HG03175 (cell line): ENCODE data around the gene AFF1.

Source experiments
- ATAC-seq: cut with Tn5 transposase; IDR thresholded peaks from one replicate; pipeline ENCODE4 v1.9.1; 2021; ENCODE audit warnings: mild to moderate bottlenecking, moderate library complexity; ENCODE audit not compliant: unreplicated experiment

AFF1 gene

GRCh38 chr4:86950831-86951525 lies 16.2 kb downstream of the AFF1 start:
- no peak for ATAC-seq

DNA sequence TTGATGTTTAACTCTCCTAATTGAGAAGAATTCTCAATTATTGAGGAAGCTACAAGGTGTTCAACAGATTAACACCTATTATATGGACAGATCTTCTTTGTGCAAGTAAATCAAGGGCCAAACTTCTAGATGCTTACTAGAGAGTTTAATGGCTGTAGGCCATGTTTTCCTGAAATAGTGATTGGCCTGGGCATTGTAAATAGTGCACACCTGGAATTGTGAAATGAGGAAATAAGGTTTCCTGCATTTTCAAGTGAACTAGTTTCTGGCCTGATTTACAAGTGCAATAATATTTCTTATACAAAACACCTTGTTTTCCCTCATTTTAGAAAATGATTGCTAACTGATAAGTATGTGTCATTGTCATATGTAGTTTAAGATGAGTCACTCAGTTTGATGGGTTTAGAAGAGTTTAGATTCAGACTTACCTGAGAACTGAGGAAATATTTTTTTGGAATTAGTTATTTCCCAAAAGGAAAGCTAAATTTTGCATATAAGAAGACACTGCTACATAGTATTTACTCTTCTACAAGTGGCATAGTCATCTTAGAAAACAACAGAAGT lies 21.2 kb downstream of the AFF1 start:
- no peak for ATAC-seq

GRCh38 chr4:86957215-86957614 lies 22.4 kb downstream of the AFF1 start:
- ATAC-seq = peak; percentile 37

- ATAC-seq = no peak
Measured at GRCh38 chr4:86959588-86960500, 25.0 kb downstream of the AFF1 start.

DNA sequence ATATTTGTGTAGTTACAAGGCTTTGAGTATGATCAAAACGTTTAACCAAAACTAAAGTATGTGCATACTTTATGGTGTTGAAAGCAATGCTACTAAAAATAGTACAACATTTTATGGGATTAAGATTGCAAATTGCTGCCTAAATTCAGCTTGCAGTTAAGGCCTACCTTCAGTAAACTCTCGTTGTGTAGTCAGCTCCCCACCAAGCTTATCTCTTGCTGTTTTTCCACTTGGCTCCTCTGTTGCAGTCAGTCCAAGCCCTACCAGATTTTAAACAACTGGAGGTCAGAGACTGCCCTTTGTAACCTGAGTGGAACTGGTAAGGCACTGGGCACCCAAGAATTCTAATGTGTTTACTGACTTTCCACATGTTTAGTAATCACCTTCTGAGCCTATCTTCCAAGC lies 25.7 kb downstream of the AFF1 start:
- no peak for ATAC-seq

GRCh38 chr4:86961116-86961515 lies 26.3 kb downstream of the AFF1 start:
- peak; percentile 6 for ATAC-seq

DNA sequence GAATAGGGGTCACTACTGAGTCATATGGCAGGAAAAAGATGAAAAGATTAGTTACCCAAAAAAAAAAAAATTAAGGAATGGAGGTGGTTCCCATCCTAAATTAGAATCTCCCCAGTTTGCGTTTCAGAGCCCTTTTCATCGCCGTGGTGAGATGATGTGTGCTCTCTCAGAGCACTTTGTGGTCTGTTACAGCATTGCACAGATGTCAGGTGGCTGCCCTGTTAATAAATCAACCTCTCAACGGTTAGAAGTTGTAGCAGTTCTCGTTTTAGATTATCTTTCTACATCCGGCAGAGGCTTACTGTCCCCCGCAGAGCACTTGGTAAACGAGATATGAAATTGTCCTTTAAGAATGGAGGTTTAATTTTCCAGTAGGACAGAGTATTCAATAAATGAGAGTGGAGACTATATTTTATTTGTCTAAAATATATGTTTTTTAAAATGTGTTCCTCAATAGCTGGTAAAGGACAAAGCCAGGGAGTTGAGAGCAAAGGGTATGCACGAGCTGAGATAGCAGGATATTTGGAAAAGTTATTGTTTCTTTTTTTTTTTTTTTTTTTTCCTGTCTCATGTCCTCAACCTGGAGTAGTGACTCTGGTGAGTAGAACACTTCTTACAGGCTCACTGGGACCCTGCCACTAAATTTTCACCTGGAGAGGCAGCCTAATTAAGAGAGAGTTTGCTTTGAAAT lies 26.9 kb downstream of the AFF1 start:
- peak; percentile 92 for ATAC-seq

DNA sequence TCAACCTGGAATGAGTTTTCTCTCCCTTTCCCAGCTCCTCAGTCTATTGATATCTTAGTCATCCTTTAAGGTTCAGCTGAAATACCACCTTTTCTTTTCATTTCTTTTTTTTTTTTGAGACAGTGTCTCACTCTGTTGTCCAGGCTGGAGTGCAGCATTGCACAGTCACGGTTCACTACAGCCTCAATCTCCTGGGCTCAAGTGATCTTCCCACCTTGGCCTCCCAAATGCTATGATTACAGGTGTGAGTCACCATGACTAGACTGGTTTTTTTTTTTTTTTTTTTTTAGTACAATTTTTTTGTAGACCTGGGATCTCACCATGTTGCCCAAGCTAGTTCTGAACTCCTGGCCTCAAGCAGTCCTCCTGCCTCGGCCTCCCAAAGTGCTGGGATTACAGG lies 28.9 kb downstream of the AFF1 start:
- ATAC-seq = no peak

- peak; percentile 41 for ATAC-seq
Measured at GRCh38 chr4:86965019-86965976, 30.5 kb downstream of the AFF1 start.

DNA sequence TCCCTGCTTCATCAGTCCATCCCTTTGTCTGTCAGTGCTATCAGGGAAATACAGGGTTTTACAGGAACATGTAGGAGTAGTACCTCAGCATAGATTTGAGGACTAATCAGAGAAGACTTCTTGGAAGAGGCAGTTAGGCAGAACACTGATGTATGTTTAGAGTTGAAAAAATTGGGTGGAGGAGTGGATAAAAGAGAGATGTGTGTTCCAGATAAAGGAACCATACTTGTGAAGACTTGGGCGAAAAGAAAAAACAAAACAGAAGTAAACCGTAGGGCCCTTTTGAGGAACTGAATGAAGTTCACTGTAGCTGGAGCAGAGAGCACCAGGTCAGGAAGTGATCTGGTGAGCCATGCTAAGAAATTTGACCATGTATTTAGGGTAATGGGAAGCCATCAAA lies 32.3 kb downstream of the AFF1 start:
- no peak for ATAC-seq

GRCh38 chr4:86967798-86968197 lies 33.0 kb downstream of the AFF1 start:
- no peak for ATAC-seq

DNA sequence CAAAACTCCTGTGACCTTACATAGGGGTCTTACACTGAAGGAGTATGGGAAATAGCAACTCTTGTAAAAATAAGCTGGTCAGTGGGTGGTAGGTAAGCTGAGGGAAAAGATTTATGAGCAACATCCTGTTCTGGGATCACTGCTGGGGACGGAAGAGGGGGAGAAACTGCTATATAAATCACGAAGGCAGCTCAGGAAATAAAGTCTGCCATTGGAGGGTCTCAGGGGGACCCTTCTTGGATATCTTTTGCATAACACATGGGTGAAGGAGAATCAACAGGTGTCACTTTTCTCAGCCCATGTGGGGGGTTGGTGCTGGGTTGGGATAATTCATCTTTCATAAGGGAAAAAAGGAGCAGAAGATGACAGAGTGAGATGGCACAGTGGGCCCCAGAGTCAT lies 33.7 kb downstream of the AFF1 start:
- no peak for ATAC-seq

- no peak for ATAC-seq
Measured at GRCh38 chr4:86970447-86971354, 35.9 kb downstream of the AFF1 start.

GRCh38 chr4:86971355-86971683 lies 36.5 kb downstream of the AFF1 start:
- no peak for ATAC-seq

DNA sequence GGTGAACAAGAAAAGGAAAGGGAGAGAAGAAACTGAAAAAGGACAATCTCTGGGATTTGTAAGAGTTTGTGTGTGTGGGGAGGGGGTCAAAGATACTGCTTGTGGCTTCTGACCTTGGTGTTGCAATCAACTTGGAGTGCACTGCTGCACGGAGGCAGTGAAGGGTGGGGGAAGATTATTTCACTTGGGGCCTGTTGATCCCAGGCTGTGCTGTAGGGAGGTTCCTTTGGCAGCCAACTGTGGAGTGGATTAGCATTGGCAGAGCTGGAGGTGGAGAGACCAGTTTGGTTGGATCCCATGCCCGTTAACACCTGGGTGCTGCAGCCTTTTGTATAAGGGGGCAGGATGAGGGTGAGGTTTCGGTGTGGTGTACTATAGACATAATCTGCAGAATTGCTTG lies 38.2 kb downstream of the AFF1 start:
- ATAC-seq = no peak

DNA sequence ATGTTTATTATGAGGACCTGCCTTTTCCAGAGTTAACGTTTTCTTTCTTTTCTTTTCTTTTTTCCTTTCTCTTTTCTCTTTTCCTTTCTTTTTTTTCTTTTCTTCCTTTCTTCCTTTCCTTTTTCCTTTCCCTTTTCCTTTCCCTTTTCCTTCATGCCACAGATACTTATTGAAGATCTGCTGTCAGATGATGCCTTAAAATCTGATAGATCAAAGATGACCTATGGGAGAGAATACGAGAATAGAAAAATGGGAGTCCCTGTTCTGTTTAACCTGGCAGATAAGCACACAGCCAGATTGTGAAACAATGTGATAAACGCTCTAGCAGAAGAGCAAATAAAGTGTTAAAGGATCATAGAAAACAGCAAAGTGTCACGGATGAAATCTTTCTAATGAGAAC lies 38.9 kb downstream of the AFF1 start:
- no peak for ATAC-seq

- no peak for ATAC-seq
Measured at GRCh38 chr4:86974551-86974994, 39.8 kb downstream of the AFF1 start.

DNA sequence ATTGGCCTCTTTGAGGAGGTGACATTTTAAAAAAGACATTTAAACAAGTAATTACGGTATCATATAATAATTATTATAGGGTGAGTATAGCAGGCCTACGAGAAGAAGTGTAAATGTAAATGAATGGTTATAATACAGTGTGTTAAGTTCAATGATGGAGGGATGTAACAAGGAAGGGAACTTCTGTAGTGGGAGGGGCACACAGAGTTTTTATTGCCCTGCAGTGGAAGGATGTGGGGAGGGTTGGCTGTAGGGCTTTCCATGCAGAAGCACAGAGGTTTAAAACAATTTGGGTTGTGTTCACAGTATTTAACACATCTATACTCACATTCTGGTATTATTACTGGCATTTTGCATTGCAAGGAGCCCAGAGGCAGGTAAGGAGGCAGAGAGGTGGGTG lies 41.1 kb downstream of the AFF1 start:
- no peak for ATAC-seq

DNA sequence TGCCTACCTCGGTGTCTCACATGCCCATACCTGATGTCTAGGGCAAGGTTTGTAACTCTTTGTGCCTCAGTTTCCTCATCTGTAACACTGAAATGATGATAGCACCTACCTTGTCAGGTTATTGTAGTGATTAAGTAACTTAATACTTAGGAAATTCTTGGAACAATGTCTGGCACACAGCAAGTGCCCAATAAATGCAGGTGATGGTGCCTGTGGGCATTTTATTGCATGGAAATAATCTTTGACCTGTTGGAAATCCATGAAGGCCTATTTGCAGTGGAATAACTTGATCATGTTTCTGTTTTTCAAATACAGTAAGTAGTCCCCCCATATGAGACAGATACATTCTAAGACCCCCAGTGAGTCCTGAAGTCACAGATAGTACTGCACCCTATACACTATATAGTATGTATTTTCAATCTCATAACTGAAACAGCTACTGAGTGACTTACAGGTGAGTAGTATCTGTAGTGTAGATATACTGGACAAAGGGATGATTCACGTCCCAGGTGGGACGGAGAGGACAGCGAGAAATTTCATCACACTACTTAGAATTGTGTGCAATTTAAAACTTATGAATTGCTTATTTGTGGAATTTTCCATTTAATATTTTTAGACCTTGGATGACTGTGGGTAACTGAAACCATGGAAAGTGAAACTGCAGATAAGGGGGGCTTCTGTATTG lies 42.1 kb downstream of the AFF1 start:
- ATAC-seq = no peak
